Endothelial cell of umbilical vein (primary cell): ENCODE data around the gene PPP5C. TPM values are rescaled to one million over a fixed set of nuclear protein-coding genes. Genes with fewer than 3 reads are reported as not detected.

Source experiments
- BruUV-seq: library from RNA; stranded (reverse); fragments of 400-500 nt; replicated peaks from 2 replicates; lab custom pipeline; 2021; lab: Mats Ljungman, UMichigan
- CTCF ChIA-PET: fragments of 300-600, 350-600 bp; sonication (Branson Sonifier 250); formaldehyde crosslinking; loops from one replicate; lab custom pipeline; 2021; ENCODE audit warnings: antibody characterized with exemption, inconsistent platforms; lab: Charles Lee
- POLR2A ChIA-PET: fragments of 300-600, 350-600 bp; sonication (Branson Sonifier 250); formaldehyde crosslinking; loops from one replicate; lab custom pipeline; 2021; ENCODE audit warnings: antibody characterized with exemption, inconsistent platforms; lab: Charles Lee
- DNase-seq: peaks from one replicate; pipeline ENCODE4 v3.0.0-alpha.2; 2011; ENCODE audit warnings: low read depth, low spot score
- FAIRE-seq: peaks from 2 replicates; lab custom pipeline; 2011; peaks lifted over from hg19 to GRCh38; lab: Jason Lieb, UNC
- H2AFZ ChIP-seq: 2 replicates; pipeline ENCODE4 v1.6.0; 2012; ENCODE audit warnings: low read depth, low read length, control low read depth, inconsistent platforms
- H3K27ac ChIP-seq: 2 replicates; pipeline ENCODE4 v1.5.1; 2011; ENCODE audit warnings: low read depth, mild to moderate bottlenecking, control low read depth, low read length, moderate library complexity; ENCODE audit not compliant: insufficient read depth
- H3K27me3 ChIP-seq, 2 experiments: 2 replicates each; pipeline versions ENCODE4 v1.6.0 to v1.6.1; 2011; ENCODE audit warnings: low read length in 2 of 2, mixed read lengths in 1 of 2; ENCODE audit not compliant: control insufficient read depth in 2 of 2, insufficient read depth in 2 of 2
- H3K36me3 ChIP-seq, 2 experiments: 2 replicates in 1 of 2; 3 replicates in 1 of 2; pipeline ENCODE4 v1.5.1; 2011; ENCODE audit warnings: low read length in 2 of 2, mild to moderate bottlenecking in 1 of 2, moderate library complexity in 1 of 2; ENCODE audit not compliant: control insufficient read depth in 2 of 2, insufficient read depth in 2 of 2; ENCODE audit errors: extremely low read depth in 1 of 2
- H3K4me1 ChIP-seq: 3 replicates; pipeline ENCODE4 v1.5.1; 2011; ENCODE audit warnings: mild to moderate bottlenecking, low read length; ENCODE audit not compliant: control insufficient read depth, insufficient read depth; ENCODE audit errors: extremely low read depth
- H3K4me2 ChIP-seq: 2 replicates; pipeline ENCODE4 v1.6.1; 2011; ENCODE audit warnings: low read length, control low read depth, mixed read lengths; ENCODE audit not compliant: insufficient read depth
- H3K4me3 ChIP-seq, 3 experiments: fragments of 200-600 bp in 1 of 3; sonication (generic), shearing (Covaris generic) in 1 of 3; replicated peaks in 1 of 3; 2 replicates each; pipeline ENCODE4 v1.5.1; 2011 to 2016; ENCODE audit warnings: control low read depth in 3 of 3, low read length in 3 of 3, mild to moderate bottlenecking in 2 of 3, inconsistent platforms in 1 of 3, low read depth in 1 of 3, moderate library complexity in 1 of 3; ENCODE audit not compliant: insufficient read depth in 1 of 3
- H3K79me2 ChIP-seq: 2 replicates; pipeline ENCODE4 v1.6.0; 2012; ENCODE audit warnings: low read length, inconsistent platforms; ENCODE audit not compliant: control insufficient read depth, insufficient read depth
- H3K9ac ChIP-seq: replicated peaks from 2 replicates; pipeline ENCODE3; 2011; ENCODE audit warnings: low read length, control low read depth; ENCODE audit not compliant: insufficient read depth; ENCODE audit errors: extremely low read depth
- H3K9me1 ChIP-seq: replicated peaks from 3 replicates; pipeline ENCODE4 v1.6.0; 2011; ENCODE audit warnings: mild to moderate bottlenecking, low read length; ENCODE audit not compliant: control insufficient read depth, insufficient read depth; ENCODE audit errors: extremely low read depth
- H3K9me3 ChIP-seq: replicated peaks from 2 replicates; pipeline ENCODE4 v1.5.1; 2012; ENCODE audit warnings: low read length, inconsistent platforms; ENCODE audit not compliant: control insufficient read depth, insufficient read depth
- H4K20me1 ChIP-seq: replicated peaks from 2 replicates; pipeline ENCODE3; 2011; ENCODE audit warnings: mild to moderate bottlenecking, low read length; ENCODE audit not compliant: control insufficient read depth, insufficient read depth; ENCODE audit errors: extremely low read depth
- EZH2 ChIP-seq: IDR thresholded peaks from 2 replicates; pipeline ENCODE4 v1.6.1; 2012; ENCODE audit warnings: borderline replicate concordance, low read depth, mild to moderate bottlenecking, moderate library complexity, low read length, inconsistent platforms; ENCODE audit not compliant: severe bottlenecking
- FOS ChIP-seq: IDR thresholded peaks from 2 replicates; pipeline ENCODE4 v1.6.1; 2011; ENCODE audit warnings: mild to moderate bottlenecking, low read length, moderate library complexity, borderline replicate concordance; ENCODE audit not compliant: insufficient read depth
- GATA2 ChIP-seq: IDR thresholded peaks from 2 replicates; pipeline ENCODE4 v1.7.0; 2011; ENCODE audit warnings: low read depth, mild to moderate bottlenecking, moderate library complexity, mixed read lengths, low read length; ENCODE audit not compliant: insufficient read length, insufficient read depth
- JUN ChIP-seq: IDR thresholded peaks from 2 replicates; pipeline ENCODE4 v1.6.1; 2011; ENCODE audit warnings: borderline replicate concordance, low read depth; ENCODE audit not compliant: insufficient read length, insufficient read depth
- MYC ChIP-seq: IDR thresholded peaks from one replicate; pipeline ENCODE4 v1.6.1; 2011; ENCODE audit warnings: mild to moderate bottlenecking, low read depth, low read length
- POLR2A ChIP-seq: IDR thresholded peaks from 2 replicates; pipeline ENCODE4 v1.6.1; 2012; ENCODE audit warnings: low read depth, mild to moderate bottlenecking, control low read depth, low read length
- POLR2AphosphoS5 ChIP-seq: IDR thresholded peaks from 2 replicates; pipeline ENCODE4 v1.6.1; 2012; ENCODE audit warnings: low read depth, mild to moderate bottlenecking, control low read depth, low read length, moderate library complexity; ENCODE audit not compliant: insufficient read depth
- dilution Hi-C: fragments of 300-500 bp; cut with MboI; formaldehyde crosslinking; loops from one replicate; pipeline ENCODE4 v1.15.0; 2019; ENCODE audit warnings: low sequenced_read_pairs; ENCODE audit not compliant: extremely low pct_ligation_motif_present
- intact Hi-C: fragments of 100-400 bp; cut with micrococcal nuclease; formaldehyde crosslinking; loops from one replicate; pipeline ENCODE4 v1.10.0; 2022
- polyA plus RNA-seq, 4 experiments: library from polyadenylated mRNA; depleted of rRNA in 3 of 4; stranded (reverse) in 3 of 4; unstranded in 1 of 4; fragments of >200 nt; gene quantifications; 2 replicates each; pipeline versions ENCODE4 v1.2.1 to v1.2.3, GENCODE V29; 2011 to 2012; ENCODE audit warnings: missing spikeins in 1 of 4
- total RNA-seq: library from RNA; stranded (reverse); gene quantifications from 2 replicates; pipeline ENCODE4 v1.2.3, GENCODE V29; 2021

Gene PPP5C
- total and polyA plus RNA-seq, 2 donors (not counting 3 experiments of a cell fraction or from before 2014, with no cell fraction given), result 114 to 172 TPM

DNA sequence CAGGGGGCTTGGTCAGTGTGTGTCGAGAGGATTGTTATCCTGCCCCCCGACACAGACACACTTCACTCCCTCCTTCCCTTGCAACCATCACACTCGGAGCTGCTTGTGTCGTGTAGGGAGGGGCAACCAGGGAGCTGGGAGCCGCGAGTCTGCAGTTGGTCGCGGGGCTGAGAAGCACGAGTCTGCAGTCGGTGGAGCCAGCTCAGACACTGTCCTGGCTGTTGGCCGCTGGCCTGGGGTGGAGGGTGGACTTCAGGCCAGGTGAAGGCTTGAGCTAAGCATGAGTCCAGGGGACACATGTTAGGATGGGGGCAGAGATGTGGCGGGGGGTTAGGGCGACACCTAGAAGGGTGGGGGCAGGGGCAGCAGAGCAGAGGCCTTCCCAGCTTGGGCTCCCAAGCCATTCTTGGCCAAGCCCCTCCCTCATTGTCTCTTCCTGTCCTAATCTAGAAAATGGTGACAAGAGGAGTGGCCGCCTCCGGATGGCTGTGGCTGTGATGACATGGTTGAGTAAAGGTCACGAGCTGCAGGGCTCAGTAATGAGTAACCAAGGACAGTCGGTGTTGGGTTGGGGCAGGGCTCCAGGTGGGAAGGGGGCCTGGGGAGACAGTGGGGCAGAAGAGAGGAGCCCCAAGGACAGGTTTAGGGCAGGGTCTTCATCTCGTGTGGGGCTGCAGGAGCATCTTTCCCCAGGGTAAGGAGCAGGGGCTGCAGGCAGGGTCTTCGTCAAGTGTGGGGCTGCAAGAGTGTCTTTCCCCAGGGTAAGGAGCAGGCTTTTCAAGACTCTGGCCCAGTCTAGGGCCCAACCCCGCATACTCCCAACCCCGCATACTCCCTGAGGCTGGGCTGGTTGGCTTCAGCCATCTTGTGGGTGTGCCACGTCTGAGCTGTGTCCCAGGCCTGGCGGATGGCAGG, 8.6 kb downstream of the PPP5C start:
- no peak overlapping the region for H3K4me3 ChIP-seq
- dilution Hi-C loops (no loop called here), intact Hi-C loops (no loop called here)
- no peak overlapping the region for H3K9ac ChIP-seq
- H4K20me1 ChIP-seq, result no peaks in the 10 kb centered on the region
- ChIA-PET POLR2A (no interaction called here), CTCF (interaction anchor here (0.9 to 1.6 kb wide), 4 partner anchors 9 to 75 kb away, joined by 3 to 6 read pairs (median 4); partner anchors contain the start of gene PPP5C)
- H3K4me2 ChIP-seq, result no peak overlapping the region
- no peak overlapping the region for H3K27ac ChIP-seq
- no peaks in the 10 kb centered on the region for H3K27me3 ChIP-seq
- no peak for DNase-seq
- peaks cover 5 to 28% of the 10 kb centered on the region in 2 experiments for H3K36me3 ChIP-seq
- H3K9me1 ChIP-seq, result no peaks in the 10 kb centered on the region
- FAIRE-seq, result no peak
- H3K79me2 ChIP-seq, result peaks cover 79% of the 10 kb centered on the region
- H3K9me3 ChIP-seq, result no peaks in the 10 kb centered on the region
- TF ChIP-seq POLR2A (no peak), GATA2 (no peak), FOS (no peak), MYC (no peak), JUN (no peak), POLR2AphosphoS5 (no peak), EZH2 (no peak)
- no TSS peak for BruUV-seq
- H2AFZ ChIP-seq, result no peak overlapping the region
- H3K4me1 ChIP-seq, result peaks cover 19% of the 10 kb centered on the region
